ENCODE results near the gene BCKDHB.

DNA sequence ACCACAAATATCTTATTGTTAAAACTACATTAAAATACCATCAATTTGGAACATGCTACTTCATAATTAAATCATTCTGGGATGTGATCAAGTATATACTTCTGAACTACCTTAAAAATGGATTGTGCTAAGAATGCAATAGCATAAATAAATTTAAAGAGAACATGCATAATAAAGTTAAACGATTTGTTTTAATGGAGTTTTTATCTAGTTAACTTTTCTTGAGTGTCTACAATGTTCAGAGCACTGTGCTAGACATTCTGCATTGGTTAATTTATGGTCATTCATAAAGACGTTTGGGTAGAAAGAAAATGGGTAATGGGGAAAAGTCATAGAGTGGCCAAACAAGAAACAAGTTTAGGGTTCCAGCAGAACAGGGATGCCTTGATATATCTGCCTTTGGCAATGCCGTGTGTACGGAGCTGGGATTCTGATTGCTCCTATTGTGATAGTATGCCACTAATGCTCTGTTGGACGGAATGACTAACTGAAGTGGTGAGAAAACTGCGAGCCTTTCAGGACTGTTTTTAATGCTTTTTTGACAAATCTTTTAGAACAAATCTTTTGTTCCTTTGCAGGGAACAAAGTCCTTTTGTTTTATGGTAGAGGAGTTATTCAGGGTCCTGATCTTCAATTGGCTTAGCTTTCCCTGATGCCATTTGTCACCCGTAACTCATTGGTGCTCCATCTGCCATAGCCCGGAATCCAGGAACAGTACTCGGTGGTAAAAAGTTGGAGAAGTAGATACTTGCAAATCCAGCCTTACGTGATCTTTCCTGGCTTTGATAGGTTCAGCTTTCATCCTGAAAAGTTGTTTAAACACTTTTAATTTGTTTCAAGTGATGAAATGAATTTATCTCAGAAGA lies 162.6 kb downstream of the BCKDHB start:
- TF ChIP-seq, protein P1, sequence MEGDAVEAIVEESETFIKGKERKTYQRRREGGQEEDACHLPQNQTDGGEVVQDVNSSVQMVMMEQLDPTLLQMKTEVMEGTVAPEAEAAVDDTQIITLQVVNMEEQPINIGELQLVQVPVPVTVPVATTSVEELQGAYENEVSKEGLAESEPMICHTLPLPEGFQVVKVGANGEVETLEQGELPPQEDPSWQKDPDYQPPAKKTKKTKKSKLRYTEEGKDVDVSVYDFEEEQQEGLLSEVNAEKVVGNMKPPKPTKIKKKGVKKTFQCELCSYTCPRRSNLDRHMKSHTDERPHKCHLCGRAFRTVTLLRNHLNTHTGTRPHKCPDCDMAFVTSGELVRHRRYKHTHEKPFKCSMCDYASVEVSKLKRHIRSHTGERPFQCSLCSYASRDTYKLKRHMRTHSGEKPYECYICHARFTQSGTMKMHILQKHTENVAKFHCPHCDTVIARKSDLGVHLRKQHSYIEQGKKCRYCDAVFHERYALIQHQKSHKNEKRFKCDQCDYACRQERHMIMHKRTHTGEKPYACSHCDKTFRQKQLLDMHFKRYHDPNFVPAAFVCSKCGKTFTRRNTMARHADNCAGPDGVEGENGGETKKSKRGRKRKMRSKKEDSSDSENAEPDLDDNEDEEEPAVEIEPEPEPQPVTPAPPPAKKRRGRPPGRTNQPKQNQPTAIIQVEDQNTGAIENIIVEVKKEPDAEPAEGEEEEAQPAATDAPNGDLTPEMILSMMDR (IDR thresholded peaks at IDR 0.05): no peak
- no peak for TF ChIP-seq POLR2A (IDR thresholded peaks at IDR 0.05)

All from lower leg skin (tissue), 3 donors.